GM12801 (cell line): ENCODE results near the gene SIGLEC9.

Experiments used
- CTCF ChIP-seq: IDR thresholded peaks from one replicate; pipeline ENCODE4 v1.5.1; 2011; ENCODE audit warnings: control low read depth; ENCODE audit not compliant: insufficient read length; ENCODE audit errors: extremely low read depth

SIGLEC9 gene

DNA sequence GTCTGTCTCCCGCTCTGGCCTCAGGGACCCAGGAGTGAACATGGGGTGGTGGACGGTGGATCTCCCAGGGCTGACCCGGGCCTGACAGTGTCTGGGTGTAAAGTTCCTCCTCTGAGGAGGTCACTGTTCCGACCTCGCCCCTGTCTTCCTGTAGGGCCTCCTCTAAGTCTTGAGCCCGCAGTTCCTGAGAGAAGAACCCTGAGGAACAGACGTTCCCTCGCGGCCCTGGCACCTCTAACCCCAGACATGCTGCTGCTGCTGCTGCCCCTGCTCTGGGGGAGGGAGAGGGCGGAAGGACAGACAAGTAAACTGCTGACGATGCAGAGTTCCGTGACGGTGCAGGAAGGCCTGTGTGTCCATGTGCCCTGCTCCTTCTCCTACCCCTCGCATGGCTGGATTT, at the start of gene SIGLEC9:
SIGLEC9 (plus strand) TSS at position 178 of the 400 bp plus-strand sequence; CDS start at position 247, 69 bp downstream.
- no peak for TF ChIP-seq CTCF

DNA sequence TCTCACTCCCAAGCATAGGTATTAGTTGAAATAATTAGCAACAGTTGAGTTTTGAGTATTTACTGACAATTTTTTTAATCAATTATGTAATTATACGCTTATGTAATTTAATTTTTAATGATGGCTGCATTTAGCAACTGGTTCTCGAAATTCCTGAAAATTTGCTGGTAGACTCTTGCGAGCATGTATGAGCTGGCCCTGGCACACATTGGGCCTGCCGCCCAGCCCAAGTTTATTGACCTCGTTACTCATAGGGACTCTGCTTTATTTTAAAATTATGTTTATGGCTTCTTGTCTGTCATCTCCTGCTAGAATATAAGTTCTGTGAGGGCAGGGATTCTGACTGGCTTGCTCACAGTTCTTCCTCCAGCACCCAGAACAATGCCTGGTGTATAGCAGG, 48.7 kb upstream of the SIGLEC9 start:
- TF ChIP-seq CTCF: no peak

DNA sequence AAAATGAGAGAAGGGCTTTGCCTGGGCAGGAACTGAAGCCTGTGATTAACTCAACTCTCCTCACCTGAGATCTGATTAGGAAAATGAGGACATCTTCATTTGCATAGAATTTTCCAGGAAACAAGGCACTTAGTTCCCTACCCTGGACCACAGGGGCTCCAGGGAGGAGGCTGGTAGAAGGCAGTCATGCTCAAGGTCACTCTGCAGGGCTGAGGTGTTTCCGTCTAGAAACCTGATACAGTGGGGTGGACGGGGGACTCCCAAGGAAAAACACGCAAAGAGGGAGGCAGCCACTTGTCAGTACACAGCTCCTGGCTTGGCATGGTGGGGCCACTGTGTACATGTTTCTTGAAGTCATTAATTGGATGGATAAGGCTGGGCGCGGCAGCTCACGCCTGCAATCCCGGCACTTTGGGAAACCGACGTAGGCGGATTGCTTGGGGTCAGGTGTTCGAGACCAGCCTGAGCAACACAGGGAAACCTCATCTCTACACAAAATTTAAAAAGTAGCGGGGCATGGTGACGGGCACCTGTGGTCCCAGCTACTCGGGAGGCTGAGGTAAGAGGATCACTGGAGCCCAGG, 48.0 kb upstream of the SIGLEC9 start:
- TF ChIP-seq CTCF: no peak

DNA sequence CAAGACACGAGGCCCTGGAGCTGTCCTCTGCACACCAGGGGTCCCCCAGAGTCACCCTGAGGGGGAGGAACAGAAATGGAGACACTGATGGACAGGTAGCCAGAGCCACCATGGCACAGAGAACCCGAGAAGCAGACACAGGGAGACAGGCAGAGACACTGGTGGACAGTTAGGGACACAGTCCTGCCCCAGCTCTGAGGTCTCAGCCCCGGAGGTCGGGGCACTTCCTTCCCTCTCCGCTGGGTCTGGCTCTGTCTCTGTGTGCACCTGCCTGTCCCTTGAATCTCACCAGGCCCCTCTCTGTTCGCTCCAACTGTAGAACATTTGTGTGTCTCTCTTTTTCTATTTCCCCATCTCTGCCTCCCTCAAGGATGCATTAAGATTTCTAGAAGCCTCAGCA, 46.6 kb upstream of the SIGLEC9 start:
- TF ChIP-seq CTCF: no peak

- no peak for TF ChIP-seq CTCF
These were observed 46.0 kb upstream of the SIGLEC9 start for GRCh38 chr19:51078731-51079130.

DNA sequence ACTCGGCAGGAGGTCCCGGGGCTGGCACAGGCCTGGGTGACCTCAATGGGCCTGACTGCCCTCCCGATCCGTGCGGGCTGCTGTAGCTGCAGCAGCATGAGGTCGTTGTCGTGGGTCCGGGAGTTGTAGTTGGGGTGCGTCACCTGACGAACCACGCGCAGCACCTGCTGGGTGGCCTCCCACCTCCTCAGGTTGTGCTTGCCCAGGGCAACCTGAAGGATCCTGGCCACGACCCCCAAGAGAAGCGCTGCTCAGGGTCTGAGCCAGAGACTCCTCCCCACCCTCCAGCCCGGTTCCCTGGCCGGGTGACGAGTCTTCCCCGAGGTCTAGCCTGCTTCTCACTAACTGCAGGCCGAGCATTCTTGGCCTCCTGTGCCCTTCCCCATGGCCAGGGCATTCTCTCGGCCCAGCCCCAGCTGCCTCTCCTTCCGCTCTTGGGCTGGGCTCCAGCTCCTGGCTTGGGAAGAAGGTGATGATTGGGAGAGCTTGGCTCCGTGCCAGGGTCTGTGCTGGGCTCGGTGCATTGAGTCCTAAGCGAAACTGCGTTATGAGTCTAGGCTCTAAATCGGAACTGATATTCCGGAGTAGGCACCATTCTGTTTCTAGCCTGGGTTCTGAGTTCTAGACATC, 45.1 kb upstream of the SIGLEC9 start:
- no peak for TF ChIP-seq CTCF

- TF ChIP-seq CTCF: no peak
These were observed 43.2 kb upstream of the SIGLEC9 start for GRCh38 chr19:51081476-51081875.

GRCh38 chr19:51082611-51083010, 42.1 kb upstream of the SIGLEC9 start, which contains the start of gene KLK14:
TSS of gene KLK14 (minus strand) at chr19:51082887. CDS start at chr19:51082614, 273 bp downstream.
- TF ChIP-seq CTCF: no peak
